CD8-positive, alpha-beta memory T cell (primary cell): ENCODE data around the gene ZMYND8. TPM values are rescaled to one million over a fixed set of nuclear protein-coding genes. Genes with fewer than 3 reads are reported as not detected.

Experiments used
- CTCF ChIA-PET: fragments of 350-600 bp; sonication (Branson Sonifier 250); formaldehyde crosslinking; loops from one replicate; lab custom pipeline; 2021; ENCODE audit warnings: antibody characterized with exemption; lab: Charles Lee
- POLR2A ChIA-PET: fragments of 350-600 bp; sonication (Branson Sonifier 250); formaldehyde crosslinking; loops from one replicate; lab custom pipeline; 2021; ENCODE audit warnings: antibody characterized with exemption; lab: Charles Lee
- DNase-seq, 5 donors: peaks; one replicate each; pipeline versions ENCODE4 v3.0.0 to v3.0.0-alpha.2; 2020 to 2022; ENCODE audit warnings: mixed read lengths in 1 of 5
- H3K27ac ChIP-seq: one replicate; pipeline ENCODE4 v1.7.0; 2013; ENCODE audit warnings: low read depth, mild to moderate bottlenecking, low read length, moderate library complexity
- H3K27me3 ChIP-seq: 2 replicates; pipeline ENCODE4 v1.7.0; 2013; ENCODE audit warnings: low read length, mild to moderate bottlenecking; ENCODE audit not compliant: insufficient read depth, poor library complexity, severe bottlenecking
- H3K36me3 ChIP-seq: 2 replicates; pipeline ENCODE4 v1.7.0; 2013; ENCODE audit warnings: mild to moderate bottlenecking, low read length, moderate library complexity; ENCODE audit not compliant: insufficient read depth
- H3K4me1 ChIP-seq: 2 replicates; pipeline ENCODE4 v1.7.0; 2013; ENCODE audit warnings: mild to moderate bottlenecking, low read length, moderate library complexity; ENCODE audit not compliant: insufficient read depth
- H3K4me3 ChIP-seq: 2 replicates; pipeline ENCODE4 v1.7.0; 2013; ENCODE audit warnings: mild to moderate bottlenecking, low read length
- H3K9me3 ChIP-seq: 2 replicates; pipeline ENCODE4 v1.7.0; 2013; ENCODE audit warnings: mild to moderate bottlenecking, low read length
- H3K27ac Mint-ChIP-seq, 8 donors: one replicate each; pipeline ENCODE4 v1.8.0; 2020 to 2021; ENCODE audit warnings: mixed read lengths in 8 of 8, mild to moderate bottlenecking in 6 of 8, inconsistent platforms in 3 of 8, moderate library complexity in 3 of 8
- H3K27me3 Mint-ChIP-seq, 2 donors: one replicate each; pipeline ENCODE4 v1.8.0; 2020 to 2021; ENCODE audit warnings: mixed read lengths in 2 of 2, mild to moderate bottlenecking in 1 of 2, moderate library complexity in 1 of 2
- H3K36me3 Mint-ChIP-seq, 3 donors: one replicate each; pipeline ENCODE4 v1.8.0; 2020 to 2021; ENCODE audit warnings: mixed read lengths in 3 of 3, inconsistent platforms in 1 of 3, mild to moderate bottlenecking in 1 of 3
- H3K4me1 Mint-ChIP-seq, 3 donors: one replicate each; pipeline ENCODE4 v1.8.0; 2020 to 2021; ENCODE audit warnings: mixed read lengths in 3 of 3, inconsistent platforms in 1 of 3, mild to moderate bottlenecking in 1 of 3
- H3K4me3 Mint-ChIP-seq, 7 donors: one replicate each; pipeline ENCODE4 v1.8.0; 2020 to 2021; ENCODE audit warnings: mixed read lengths in 7 of 7, mild to moderate bottlenecking in 6 of 7, moderate library complexity in 4 of 7, inconsistent platforms in 2 of 7
- H3K9me3 Mint-ChIP-seq, 5 donors: one replicate each; pipeline ENCODE4 v1.8.0; 2020 to 2022; ENCODE audit warnings: mixed read lengths in 5 of 5, mild to moderate bottlenecking in 3 of 5, moderate library complexity in 2 of 5, inconsistent platforms in 1 of 5
- polyA plus RNA-seq: library from polyadenylated mRNA; unstranded; fragments of 300-500 nt; fragmentation: Illumina TruSeq; gene quantifications from one replicate; pipeline ENCODE4 v1.2.3, GENCODE V29; 2021
- total RNA-seq, 2 experiments: library from RNA; stranded (reverse); gene quantifications; one replicate each; pipeline ENCODE4 v1.2.3, GENCODE V29; 2021

The ZMYND8 gene
- total and polyA plus RNA-seq, 3 experiments from 2014 or later: 20.9 to 30.7 (median 25.8) TPM

DNA sequence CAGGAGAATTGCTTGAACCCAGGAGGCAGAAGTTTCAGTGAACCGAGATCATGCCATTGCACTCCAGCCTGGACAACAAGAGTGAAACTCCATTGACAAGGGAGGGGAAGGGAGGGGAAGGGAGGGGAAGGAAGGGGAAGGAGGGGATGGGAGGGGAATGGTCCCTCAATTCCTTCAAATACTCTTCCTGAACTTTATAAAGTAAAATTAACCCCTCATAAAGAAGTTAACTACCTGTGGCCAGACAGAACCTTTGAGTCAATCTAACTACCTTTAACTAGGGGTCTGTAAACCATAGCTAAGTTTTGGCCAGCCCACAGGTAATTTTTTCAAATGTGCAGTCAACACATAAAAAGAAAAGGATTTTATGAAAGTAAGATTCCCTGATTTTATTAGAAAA is 131.0 kb downstream of the ZMYND8 start:
- Histone ChIP-seq H3K9me3 (no peaks in the 10 kb centered on the region), H3K27me3 (no peaks in the 10 kb centered on the region), H3K4me1 (no peaks in the 10 kb centered on the region), H3K36me3 (peaks cover 51% of the 10 kb centered on the region), H3K4me3 (no peak overlapping the region), H3K27ac (no peak overlapping the region)
- Mint-ChIP-seq H3K27ac (peak overlapping the region in 1 of 8 donors; percentile 70), H3K4me1 (peaks cover 0 to 9% (median 1%) of the 10 kb centered on the region in 3 donors), H3K9me3 (no peaks in the 10 kb centered on the region), H3K27me3 (no peaks in the 10 kb centered on the region), H3K4me3 (no peak overlapping the region), H3K36me3 (peaks cover 11 to 83% (median 36%) of the 10 kb centered on the region in 3 donors)
- ChIA-PET CTCF (no interaction called here), POLR2A (no interaction called here)
- no peak for DNase-seq

DNA sequence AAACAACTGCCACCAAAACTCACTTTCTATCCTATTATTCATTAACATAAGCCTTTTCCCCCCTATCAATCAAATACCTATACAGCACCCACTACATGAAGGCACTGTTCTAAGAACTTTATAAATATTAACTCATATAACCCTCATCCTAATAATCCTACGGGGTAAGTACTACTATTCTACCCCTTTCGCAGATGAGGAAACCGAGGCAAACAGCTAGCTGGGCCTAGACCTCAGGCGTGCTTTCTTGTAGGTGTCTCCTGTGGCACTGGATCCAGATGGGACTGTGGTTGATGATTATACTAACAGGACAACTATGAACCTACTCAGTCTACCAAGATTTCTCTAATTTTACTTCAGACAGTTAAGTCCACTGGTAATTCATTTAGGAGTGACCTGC is 131.6 kb downstream of the ZMYND8 start:
- CTCF ChIA-PET: no interaction called here
- POLR2A ChIA-PET: no interaction called here
- H3K27ac Mint-ChIP-seq: peak overlapping the region in 2 of 8 donors; percentile 72 to 89

DNA sequence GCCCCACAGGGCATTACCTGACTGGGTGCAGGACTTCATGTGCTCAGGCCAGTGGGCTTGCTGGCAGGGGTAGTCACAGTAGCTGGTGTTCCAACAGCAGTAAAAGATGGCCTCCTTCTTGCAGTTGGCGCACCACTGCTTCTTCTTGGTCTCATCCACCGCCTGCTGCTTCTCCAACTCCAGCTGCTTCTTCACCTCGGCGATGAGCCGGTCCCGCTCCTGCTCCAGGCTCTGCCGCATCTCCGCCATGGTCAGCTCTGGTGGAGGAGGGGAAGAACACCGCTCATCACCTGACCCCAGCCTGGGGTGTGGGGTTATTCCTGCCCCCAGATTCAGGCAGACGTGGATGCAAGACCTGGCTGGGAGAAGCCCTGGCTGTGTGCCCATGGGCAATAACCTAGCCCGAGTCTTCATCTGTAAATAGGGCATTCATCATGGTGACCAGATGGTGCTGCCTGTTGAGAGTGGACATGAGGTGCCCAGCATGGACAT is 132.2 kb downstream of the ZMYND8 start:
- Mint-ChIP-seq H3K4me3 (no peak overlapping the region), H3K36me3 (peaks cover 6 to 86% (median 40%) of the 10 kb centered on the region in 3 donors), H3K27me3 (no peaks in the 10 kb centered on the region), H3K27ac (peak overlapping the region in 2 of 8 donors; percentile 72 to 89), H3K4me1 (peaks cover 0 to 9% (median 3%) of the 10 kb centered on the region in 3 donors), H3K9me3 (no peaks in the 10 kb centered on the region)
- Histone ChIP-seq H3K27me3 (no peaks in the 10 kb centered on the region), H3K27ac (no peak overlapping the region), H3K4me3 (no peak overlapping the region), H3K4me1 (no peaks in the 10 kb centered on the region), H3K36me3 (peaks cover 53% of the 10 kb centered on the region), H3K9me3 (no peaks in the 10 kb centered on the region)
- ChIA-PET POLR2A (no interaction called here), CTCF (no interaction called here)
- DNase-seq: no peak

More for the DNA sequence above, 131.6 kb downstream of the ZMYND8 start:
- Mint-ChIP-seq H3K36me3 (peaks cover 11 to 86% (median 38%) of the 10 kb centered on the region in 3 donors), H3K27me3 (no peaks in the 10 kb centered on the region), H3K4me1 (peaks cover 0 to 9% (median 3%) of the 10 kb centered on the region in 3 donors), H3K4me3 (no peak overlapping the region), H3K9me3 (no peaks in the 10 kb centered on the region)
- peaks cover 54% of the 10 kb centered on the region for H3K36me3 ChIP-seq
- no peak overlapping the region for H3K4me3 ChIP-seq
- H3K27ac ChIP-seq: no peak overlapping the region
- H3K9me3 ChIP-seq: no peaks in the 10 kb centered on the region
- no peaks in the 10 kb centered on the region for H3K27me3 ChIP-seq
- DNase-seq: no peak
- H3K4me1 ChIP-seq: no peaks in the 10 kb centered on the region

DNA sequence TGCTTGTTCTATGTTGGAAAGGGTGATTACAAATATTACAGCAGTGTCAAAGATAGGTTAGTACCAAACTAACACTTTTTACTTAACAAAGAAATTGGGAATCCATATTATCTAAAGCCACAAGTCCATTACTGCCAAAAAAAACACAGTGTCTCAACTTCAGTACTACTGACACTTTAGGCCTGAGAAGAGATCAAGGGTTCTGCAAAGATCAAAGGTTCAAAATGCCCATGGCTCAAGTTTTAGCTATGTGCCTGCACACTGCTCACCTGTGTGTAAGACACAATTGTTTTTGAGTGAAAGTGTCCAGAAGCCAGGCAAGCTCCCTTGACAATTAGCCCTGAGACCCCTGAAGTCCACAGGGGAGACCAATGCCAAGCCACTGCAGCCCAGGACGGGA is 132.6 kb downstream of the ZMYND8 start:
- H3K9me3 Mint-ChIP-seq: no peaks in the 10 kb centered on the region
- Histone ChIP-seq H3K4me3 (no peak overlapping the region), H3K36me3 (peaks cover 49% of the 10 kb centered on the region), H3K27ac (no peak overlapping the region), H3K9me3 (no peaks in the 10 kb centered on the region), H3K27me3 (no peaks in the 10 kb centered on the region), H3K4me1 (no peaks in the 10 kb centered on the region)
- CTCF ChIA-PET: interaction anchor here (0.7 kb wide), 1 partner anchor 160 kb away, joined by 3 read pairs; no protein-coding TSS in a partner anchor
- POLR2A ChIA-PET: interaction anchor here (0.5 to 0.6 kb wide), 2 partner anchors 11 to 238 kb away, joined by 3 to 7 read pairs; no protein-coding TSS in a partner anchor
- peak overlapping the region in 1 of 8 donors; percentile 76 for H3K27ac Mint-ChIP-seq
- no peaks in the 10 kb centered on the region for H3K27me3 Mint-ChIP-seq
- DNase-seq: no peak
- H3K4me1 Mint-ChIP-seq: peaks cover 0 to 9% (median 3%) of the 10 kb centered on the region in 3 donors
- peaks cover 6 to 81% (median 40%) of the 10 kb centered on the region in 3 donors for H3K36me3 Mint-ChIP-seq
- no peak overlapping the region for H3K4me3 Mint-ChIP-seq

DNA sequence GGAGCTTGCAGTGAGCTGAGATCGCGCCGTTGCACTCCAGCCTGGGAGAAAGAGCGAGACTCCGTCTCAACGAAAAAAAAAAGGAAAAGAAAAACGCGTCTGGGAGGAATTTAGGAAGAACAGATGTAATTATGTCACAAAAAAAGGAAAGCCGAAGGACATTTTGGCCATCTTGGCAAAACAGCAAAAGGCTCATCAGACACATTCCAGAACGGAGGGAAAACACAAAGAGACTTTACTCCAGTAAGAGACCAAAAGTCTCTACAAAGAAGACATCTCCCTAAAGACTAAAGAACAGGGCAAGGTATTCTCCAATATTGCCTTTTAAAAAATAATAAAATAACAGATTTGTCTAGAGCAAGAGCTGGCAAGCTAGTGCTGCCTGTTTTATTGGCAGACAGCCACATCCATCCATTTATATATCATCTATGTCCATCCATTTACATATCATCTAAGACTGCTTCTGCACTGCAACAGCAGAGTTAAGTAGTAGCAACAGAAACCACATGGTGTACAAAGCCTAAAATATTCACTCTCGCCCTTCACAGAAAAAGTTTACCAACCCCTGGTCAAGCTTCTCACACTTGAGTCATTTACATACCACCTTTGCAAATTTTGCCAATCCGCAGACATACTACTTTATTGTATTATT is 133.9 kb downstream of the ZMYND8 start:
- H3K4me1 ChIP-seq: no peaks in the 10 kb centered on the region
- no peak for DNase-seq
- ChIA-PET CTCF (interaction anchor here (1.4 kb wide), 1 partner anchor 9 kb away, joined by 4 read pairs; no protein-coding TSS in a partner anchor), POLR2A (interaction anchor here (0.6 kb wide), 1 partner anchor 283 kb away, joined by 3 read pairs; no protein-coding TSS in a partner anchor)
- no peak overlapping the region for H3K4me3 ChIP-seq
- Mint-ChIP-seq H3K4me3 (no peak overlapping the region), H3K36me3 (peaks cover 6 to 82% (median 44%) of the 10 kb centered on the region in 3 donors), H3K9me3 (no peaks in the 10 kb centered on the region), H3K4me1 (peaks cover 0 to 9% (median 3%) of the 10 kb centered on the region in 3 donors), H3K27me3 (no peaks in the 10 kb centered on the region), H3K27ac (peak overlapping the region in 5 of 8 donors; percentile 16 to 62 (median 20))
- H3K9me3 ChIP-seq: no peaks in the 10 kb centered on the region
- H3K27me3 ChIP-seq: no peaks in the 10 kb centered on the region
- H3K27ac ChIP-seq: no peak overlapping the region
- H3K36me3 ChIP-seq: peaks cover 45% of the 10 kb centered on the region

DNA sequence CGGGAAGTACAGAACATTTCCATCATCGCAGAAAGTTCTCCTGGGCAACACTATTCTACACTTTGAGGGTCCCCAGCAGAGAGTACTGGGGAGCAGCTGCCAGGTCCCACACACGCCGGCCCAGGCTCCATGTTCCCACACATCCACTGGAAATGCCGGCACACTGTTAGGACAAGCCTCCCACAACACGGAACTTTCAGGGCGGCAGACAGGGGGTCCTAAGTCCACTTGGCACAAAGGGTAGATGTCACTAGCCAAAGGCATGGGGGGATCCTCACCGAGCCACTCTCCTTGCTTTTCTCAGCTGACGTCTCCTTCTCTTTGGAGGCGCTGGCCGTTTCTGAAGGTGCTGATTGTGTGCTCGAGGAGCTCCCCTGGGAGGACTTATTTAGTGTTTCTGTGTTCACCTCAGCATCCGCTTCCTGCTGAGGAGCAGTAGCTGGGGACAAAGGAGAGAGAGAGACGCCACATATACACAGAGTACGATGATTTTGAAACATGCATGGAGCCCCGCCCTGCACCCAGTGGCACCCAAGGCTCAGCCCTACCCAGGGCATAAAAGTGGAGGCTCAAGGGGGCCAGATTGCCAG is 135.4 kb downstream of the ZMYND8 start:
- no peaks in the 10 kb centered on the region for H3K27me3 Mint-ChIP-seq
- no peak overlapping the region for H3K27ac ChIP-seq
- H3K9me3 Mint-ChIP-seq: no peaks in the 10 kb centered on the region
- H3K36me3 ChIP-seq: peaks cover 37% of the 10 kb centered on the region
- H3K9me3 ChIP-seq: no peaks in the 10 kb centered on the region
- no peaks in the 10 kb centered on the region for H3K4me1 ChIP-seq
- H3K27ac Mint-ChIP-seq: peak overlapping the region in 1 of 8 donors; percentile 68
- no peak for DNase-seq
- H3K4me3 Mint-ChIP-seq: no peak overlapping the region
- H3K4me3 ChIP-seq: no peak overlapping the region
- no peaks in the 10 kb centered on the region for H3K27me3 ChIP-seq
- H3K4me1 Mint-ChIP-seq: peaks cover 0 to 9% (median 6%) of the 10 kb centered on the region in 3 donors
- CTCF ChIA-PET: interaction anchor here (0.7 to 1.6 kb wide), 3 partner anchors 8 to 205 kb away, joined by 3 to 8 read pairs (median 3); no protein-coding TSS in a partner anchor
- POLR2A ChIA-PET: no interaction called here
- H3K36me3 Mint-ChIP-seq: peaks cover 6 to 78% (median 36%) of the 10 kb centered on the region in 3 donors

DNA sequence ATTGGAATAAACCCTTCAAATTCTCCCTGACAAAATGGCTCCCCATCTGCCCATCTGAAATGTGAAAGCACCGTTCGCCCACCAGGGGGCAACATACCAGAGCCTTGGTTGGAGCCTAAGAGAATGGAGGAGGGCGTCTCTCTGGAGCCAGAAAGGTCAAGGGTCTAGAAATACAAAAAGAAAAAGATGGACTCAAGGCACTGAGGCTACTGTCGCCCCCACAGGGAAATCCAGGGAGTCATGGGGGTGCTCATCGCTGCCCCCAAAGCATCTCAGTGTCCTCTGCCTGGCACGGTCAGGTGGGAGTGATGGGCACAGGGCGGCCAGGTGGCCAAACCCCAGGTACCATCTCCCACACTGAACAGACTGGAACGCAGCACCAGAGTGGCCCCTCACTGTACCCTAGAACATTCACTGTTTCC is 136.3 kb downstream of the ZMYND8 start:
- Histone ChIP-seq H3K27me3 (no peaks in the 10 kb centered on the region), H3K9me3 (no peaks in the 10 kb centered on the region), H3K36me3 (peaks cover 42% of the 10 kb centered on the region), H3K4me1 (no peaks in the 10 kb centered on the region), H3K4me3 (no peak overlapping the region), H3K27ac (no peak overlapping the region)
- POLR2A ChIA-PET: no interaction called here
- CTCF ChIA-PET: interaction anchor here (1.3 to 1.6 kb wide), 3 partner anchors 9 to 164 kb away, joined by 3 to 8 read pairs (median 5); no protein-coding TSS in a partner anchor
- Mint-ChIP-seq H3K9me3 (no peaks in the 10 kb centered on the region), H3K27me3 (no peaks in the 10 kb centered on the region), H3K27ac (peak overlapping the region in 3 of 8 donors; percentile 37 to 64 (median 52)), H3K36me3 (peaks cover 6 to 82% (median 40%) of the 10 kb centered on the region in 3 donors), H3K4me1 (peaks cover 0 to 9% (median 6%) of the 10 kb centered on the region in 3 donors), H3K4me3 (no peak overlapping the region)
- DNase-seq: peak in 4 of 5 donors; percentile 10 to 28 (median 16)
